Peyer's patch (tissue), 4 donors: ENCODE data around the gene ARL6IP4.

Source experiments
- POLR2A ChIP-seq, 2 donors: fragments of 450-650 bp; IDR thresholded peaks; one replicate each; pipeline ENCODE4 v1.5.1; 2017; ENCODE audit warnings: antibody characterized with exemption in 2 of 2, mild to moderate bottlenecking in 2 of 2, moderate library complexity in 2 of 2
- TF ChIP-seq, protein P1 (sequence below), 6 experiments: fragments of 450-650 bp in 4 of 6; fragments of 200-600 bp in 2 of 6; sonication (generic) in 1 of 6; IDR thresholded peaks; one replicate each; pipeline ENCODE4 v1.5.1; 2017 to 2019; ENCODE audit warnings: antibody characterized with exemption in 6 of 6, mild to moderate bottlenecking in 3 of 6, moderate library complexity in 1 of 6

DNA sequence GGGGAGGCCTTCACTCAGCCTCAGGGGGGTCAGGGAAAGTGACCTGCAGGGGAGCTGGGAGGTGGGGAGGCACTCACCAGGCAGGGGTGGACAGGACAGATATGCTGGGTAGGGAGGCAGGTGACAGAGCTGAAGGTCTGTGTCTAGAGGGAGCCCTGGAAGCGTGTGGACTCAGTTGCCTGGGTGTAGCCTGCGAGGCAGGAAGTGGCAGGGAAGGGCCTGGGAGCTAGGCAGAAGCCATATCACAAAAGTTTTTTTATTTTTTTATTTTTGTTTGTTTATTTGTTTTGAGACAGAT lies 39.3 kb downstream of the ARL6IP4 start:
- TF ChIP-seq, protein P1, sequence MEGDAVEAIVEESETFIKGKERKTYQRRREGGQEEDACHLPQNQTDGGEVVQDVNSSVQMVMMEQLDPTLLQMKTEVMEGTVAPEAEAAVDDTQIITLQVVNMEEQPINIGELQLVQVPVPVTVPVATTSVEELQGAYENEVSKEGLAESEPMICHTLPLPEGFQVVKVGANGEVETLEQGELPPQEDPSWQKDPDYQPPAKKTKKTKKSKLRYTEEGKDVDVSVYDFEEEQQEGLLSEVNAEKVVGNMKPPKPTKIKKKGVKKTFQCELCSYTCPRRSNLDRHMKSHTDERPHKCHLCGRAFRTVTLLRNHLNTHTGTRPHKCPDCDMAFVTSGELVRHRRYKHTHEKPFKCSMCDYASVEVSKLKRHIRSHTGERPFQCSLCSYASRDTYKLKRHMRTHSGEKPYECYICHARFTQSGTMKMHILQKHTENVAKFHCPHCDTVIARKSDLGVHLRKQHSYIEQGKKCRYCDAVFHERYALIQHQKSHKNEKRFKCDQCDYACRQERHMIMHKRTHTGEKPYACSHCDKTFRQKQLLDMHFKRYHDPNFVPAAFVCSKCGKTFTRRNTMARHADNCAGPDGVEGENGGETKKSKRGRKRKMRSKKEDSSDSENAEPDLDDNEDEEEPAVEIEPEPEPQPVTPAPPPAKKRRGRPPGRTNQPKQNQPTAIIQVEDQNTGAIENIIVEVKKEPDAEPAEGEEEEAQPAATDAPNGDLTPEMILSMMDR (IDR thresholded peaks at IDR 0.05), result no peak
- TF ChIP-seq POLR2A (IDR thresholded peaks at IDR 0.05), result no peak
